Fibroblast of villous mesenchyme (primary cell): Measurements from ENCODE around the gene IRAK1BP1. TPM values are rescaled to one million over a fixed set of nuclear protein-coding genes. Genes with fewer than 3 reads are reported as not detected.
"Not testable (repeated sequence)": the region's sequence is repeated elsewhere in the genome, so short reads cannot be mapped to it uniquely, and the experiment has no call there.

Source experiments
- DNase-seq: peaks from one replicate; pipeline ENCODE4 v3.0.0-alpha.2; 2010; ENCODE audit warnings: low read depth
- H3K4me3 ChIP-seq: 2 replicates; pipeline ENCODE4 v1.5.1; 2011; ENCODE audit warnings: low read depth, mild to moderate bottlenecking, low read length
- total RNA-seq: library from RNA; depleted of rRNA; stranded (reverse); fragments of >200 nt; gene quantifications from 2 replicates; pipeline ENCODE4 v1.2.3, GENCODE V29; 2012
- TF ChIP-seq, protein P1 (sequence below): IDR thresholded peaks from 2 replicates; pipeline ENCODE4 v1.5.1; 2012; ENCODE audit warnings: low read depth, mild to moderate bottlenecking, low read length; ENCODE audit not compliant: insufficient read depth

Gene IRAK1BP1
- total RNA-seq, 1 donor: 6.5 TPM

DNA sequence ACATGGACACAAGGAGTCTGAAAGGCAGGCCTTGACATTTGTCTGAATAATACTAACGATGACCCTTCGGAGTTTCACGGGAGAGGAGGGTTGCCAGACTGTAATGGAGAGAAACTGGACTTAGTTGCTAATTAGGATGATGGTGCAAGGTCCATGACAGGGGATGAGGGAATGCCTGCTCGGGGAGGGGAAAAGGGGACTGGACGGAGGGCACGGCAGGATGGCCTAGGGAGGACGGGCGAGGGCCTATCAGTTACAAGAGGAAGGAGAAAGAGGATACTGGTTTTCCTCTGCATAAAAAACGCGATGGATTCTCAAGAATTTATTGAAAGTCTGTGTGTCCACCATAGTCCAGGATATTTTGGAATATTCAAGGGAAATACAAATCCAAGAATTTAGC is 42.7 kb downstream of the IRAK1BP1 start:
- no peak for DNase-seq
- peak overlapping the region; percentile 65 for H3K4me3 ChIP-seq
- TF ChIP-seq, protein P1, sequence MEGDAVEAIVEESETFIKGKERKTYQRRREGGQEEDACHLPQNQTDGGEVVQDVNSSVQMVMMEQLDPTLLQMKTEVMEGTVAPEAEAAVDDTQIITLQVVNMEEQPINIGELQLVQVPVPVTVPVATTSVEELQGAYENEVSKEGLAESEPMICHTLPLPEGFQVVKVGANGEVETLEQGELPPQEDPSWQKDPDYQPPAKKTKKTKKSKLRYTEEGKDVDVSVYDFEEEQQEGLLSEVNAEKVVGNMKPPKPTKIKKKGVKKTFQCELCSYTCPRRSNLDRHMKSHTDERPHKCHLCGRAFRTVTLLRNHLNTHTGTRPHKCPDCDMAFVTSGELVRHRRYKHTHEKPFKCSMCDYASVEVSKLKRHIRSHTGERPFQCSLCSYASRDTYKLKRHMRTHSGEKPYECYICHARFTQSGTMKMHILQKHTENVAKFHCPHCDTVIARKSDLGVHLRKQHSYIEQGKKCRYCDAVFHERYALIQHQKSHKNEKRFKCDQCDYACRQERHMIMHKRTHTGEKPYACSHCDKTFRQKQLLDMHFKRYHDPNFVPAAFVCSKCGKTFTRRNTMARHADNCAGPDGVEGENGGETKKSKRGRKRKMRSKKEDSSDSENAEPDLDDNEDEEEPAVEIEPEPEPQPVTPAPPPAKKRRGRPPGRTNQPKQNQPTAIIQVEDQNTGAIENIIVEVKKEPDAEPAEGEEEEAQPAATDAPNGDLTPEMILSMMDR: no peak

DNA sequence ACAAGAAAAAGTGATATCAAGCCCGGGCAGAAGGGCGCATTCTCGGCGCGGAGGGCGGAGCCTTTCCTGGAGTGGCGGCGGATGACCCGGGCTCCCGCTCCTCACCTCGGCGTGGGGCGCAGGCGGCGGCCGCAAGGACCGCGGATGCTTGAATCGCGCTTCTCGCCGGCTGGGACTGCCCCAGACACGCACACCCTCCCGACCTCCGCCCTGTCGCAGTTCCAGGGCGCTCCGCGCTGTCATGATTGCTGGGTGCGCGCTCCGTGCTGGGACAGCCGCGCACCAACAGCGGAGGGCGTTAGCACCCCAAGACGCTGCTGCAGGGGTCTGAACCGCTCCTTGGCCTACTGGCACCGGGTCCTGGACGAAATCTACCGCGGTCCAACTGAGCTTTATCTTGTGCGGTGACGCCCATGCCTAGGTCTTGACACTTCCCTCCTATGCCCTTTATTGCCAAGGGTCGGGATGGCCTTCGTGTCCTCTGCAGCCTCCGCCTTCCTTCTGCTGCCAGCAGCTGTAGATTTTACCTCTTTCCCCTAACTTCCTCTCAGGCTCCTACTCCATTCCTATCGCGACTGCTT is 43.3 kb downstream of the IRAK1BP1 start:
- peak; percentile 11 for DNase-seq
- TF ChIP-seq, protein P1: no peak
- H3K4me3 ChIP-seq: peak overlapping the region; percentile 65

DNA sequence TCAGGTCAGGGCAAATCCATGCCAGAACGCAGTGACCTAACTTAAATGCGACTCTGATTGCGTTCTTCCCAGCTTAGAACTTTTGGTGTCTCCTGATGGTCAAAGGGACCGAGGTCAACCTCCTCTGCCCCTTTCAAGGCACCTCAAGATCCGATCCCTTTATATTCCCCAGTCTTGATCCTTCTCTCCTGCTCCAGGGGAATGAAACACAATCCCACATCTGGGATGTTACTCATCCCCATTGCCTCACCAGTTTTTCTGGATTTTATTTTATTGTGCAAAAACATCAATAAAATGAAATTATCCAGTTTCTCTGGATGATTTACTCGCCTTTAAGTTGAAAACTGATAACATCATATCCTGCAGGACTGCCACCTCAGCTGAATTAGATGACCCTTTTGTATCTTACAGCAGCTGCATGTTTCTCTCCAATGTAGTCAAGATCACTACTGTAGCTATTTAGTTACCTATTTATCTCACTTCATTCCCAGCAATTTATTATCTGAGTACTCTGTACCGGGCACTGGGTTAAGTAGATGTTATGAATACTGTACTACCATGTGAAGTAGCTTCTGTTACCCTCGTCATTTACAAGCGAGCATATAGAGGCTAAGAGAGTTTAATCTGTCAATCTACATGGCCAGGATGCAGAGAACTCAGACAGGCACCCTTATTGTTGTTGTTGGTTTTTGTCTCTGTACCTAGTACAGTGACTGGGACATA is 44.0 kb downstream of the IRAK1BP1 start:
- peak overlapping the region; percentile 65 for H3K4me3 ChIP-seq
- TF ChIP-seq, protein P1: no peak
- peak; percentile 33 for DNase-seq

DNA sequence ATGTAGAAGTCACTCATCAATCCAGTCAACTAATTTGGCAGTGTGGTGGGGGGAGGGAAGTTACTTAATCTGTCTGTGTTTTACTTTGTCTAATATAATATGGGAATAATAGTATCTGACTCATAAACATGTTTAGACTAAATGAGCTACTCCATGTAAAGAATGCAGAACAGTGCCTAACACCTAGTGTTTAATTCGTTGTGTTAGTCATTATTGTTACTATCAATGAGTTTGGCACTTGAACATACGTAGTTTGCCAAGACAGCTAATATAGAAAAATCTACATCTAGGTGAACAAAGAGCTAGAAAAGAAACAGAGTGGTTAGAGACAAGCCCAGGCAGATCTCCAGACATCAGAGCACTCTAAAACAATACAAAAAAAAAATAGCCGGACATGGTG is 49.1 kb downstream of the IRAK1BP1 start:
- no peak for DNase-seq
- TF ChIP-seq, protein P1: no peak
- no peak overlapping the region for H3K4me3 ChIP-seq

DNA sequence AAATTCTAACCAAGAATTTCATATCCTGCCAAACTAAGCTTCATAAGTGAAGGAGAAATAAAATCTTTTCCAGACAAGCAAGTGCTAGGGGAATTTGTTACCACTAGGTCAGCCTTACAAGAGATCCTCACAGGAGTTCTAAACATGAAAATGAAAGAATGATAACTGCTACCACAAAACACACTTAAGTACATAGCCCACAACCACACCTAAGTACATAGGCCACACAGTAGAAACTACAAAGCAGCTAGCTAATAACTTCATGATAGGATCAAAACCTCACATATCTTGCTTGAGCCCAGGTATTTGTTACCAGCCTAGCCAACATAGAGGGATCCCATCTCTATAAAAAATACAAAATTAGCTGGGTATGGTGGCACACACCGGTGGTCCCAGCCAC is 50.4 kb downstream of the IRAK1BP1 start:
- DNase-seq: no peak
- H3K4me3 ChIP-seq: no peak overlapping the region
- TF ChIP-seq, protein P1: no peak

DNA sequence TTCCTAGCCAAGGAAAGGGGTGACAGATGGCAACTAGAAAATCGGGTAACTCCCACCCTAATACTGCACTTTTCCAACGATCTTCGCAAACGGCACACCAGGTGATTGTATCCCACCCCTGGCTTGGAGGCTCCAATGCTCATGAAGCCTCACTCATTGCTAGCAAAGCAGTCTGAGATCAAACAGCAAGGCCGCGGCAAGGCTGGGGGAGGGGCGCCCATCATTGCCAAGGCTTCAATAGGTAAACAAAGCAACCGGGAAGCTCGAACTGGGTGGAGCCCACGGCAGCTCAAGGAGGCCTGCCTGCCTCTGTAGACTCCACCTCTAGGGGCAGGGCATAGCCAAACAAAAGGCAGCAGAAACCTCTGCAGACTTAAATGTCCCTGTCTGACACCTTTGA is 53.8 kb downstream of the IRAK1BP1 start:
- not testable (repeated sequence) for H3K4me3 ChIP-seq, DNase-seq

DNA sequence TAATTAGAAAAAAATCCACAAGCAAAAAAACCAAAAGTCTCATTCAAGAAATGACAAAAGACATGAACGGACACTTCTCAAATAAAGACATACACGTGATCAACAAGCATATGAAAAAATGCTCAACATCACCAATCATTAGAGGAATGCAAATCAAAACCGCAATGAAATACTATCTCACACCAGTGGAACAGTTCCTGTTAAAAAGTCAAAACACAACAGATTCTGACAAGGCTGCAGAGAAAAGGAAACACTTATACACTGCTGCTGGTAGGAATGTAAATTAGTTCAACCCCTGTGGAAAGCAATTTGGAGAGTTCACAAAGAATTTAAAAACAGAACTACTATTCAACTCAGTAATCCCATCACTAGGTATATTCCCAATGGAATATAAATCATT is 58.0 kb downstream of the IRAK1BP1 start:
- H3K4me3 ChIP-seq: no peak overlapping the region
- TF ChIP-seq, protein P1: no peak

More for the DNA sequence above, 58.0 kb downstream of the IRAK1BP1 start:
- no peak for DNase-seq
